HG02938 (cell line): Measurements from ENCODE around the gene MMP25.
"Not testable (repeated sequence)": the region's sequence is repeated elsewhere in the genome, so short reads cannot be mapped to it uniquely, and the experiment has no call there.

Source experiments
- ATAC-seq: cut with Tn5 transposase; IDR thresholded peaks from one replicate; pipeline ENCODE4 v1.9.1; 2021; ENCODE audit warnings: mild to moderate bottlenecking, moderate library complexity; ENCODE audit not compliant: unreplicated experiment

MMP25 gene

DNA sequence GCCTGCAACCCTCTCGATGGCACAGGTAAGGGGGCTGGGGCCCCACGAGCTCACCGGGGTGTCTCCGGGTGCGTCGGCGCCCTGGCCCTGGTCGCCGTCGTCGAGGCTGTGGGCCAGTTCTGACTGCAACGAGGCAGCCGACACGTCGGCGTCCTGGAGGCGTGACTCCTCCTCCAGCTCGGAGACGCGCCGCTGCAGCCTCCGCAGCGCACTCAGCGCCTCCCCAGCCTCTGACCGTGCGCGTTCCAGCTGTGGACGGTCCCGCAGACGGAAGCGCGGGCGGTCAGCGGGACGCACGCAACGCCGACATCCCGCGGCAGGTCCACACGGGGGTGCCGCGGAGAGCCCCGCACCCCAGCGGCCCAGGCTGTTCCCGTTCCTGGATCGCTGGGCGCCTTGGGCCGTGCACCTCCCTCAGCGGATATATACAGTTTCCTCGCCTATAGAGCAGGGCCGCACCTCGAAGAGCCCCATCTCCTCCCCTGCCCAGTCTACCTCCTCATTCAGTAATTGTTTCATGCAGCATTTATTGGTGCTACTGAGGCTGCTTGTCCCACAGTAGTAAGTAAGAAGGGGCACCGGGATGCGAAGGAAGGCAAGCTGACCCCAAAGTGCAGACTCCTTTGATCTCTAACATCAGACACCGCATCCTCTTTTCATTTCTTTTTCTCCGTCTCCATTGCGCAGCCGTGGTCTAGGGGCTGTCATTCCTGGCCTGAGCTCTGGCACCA lies 16.7 kb upstream of the MMP25 start:
- ATAC-seq: no peak

DNA sequence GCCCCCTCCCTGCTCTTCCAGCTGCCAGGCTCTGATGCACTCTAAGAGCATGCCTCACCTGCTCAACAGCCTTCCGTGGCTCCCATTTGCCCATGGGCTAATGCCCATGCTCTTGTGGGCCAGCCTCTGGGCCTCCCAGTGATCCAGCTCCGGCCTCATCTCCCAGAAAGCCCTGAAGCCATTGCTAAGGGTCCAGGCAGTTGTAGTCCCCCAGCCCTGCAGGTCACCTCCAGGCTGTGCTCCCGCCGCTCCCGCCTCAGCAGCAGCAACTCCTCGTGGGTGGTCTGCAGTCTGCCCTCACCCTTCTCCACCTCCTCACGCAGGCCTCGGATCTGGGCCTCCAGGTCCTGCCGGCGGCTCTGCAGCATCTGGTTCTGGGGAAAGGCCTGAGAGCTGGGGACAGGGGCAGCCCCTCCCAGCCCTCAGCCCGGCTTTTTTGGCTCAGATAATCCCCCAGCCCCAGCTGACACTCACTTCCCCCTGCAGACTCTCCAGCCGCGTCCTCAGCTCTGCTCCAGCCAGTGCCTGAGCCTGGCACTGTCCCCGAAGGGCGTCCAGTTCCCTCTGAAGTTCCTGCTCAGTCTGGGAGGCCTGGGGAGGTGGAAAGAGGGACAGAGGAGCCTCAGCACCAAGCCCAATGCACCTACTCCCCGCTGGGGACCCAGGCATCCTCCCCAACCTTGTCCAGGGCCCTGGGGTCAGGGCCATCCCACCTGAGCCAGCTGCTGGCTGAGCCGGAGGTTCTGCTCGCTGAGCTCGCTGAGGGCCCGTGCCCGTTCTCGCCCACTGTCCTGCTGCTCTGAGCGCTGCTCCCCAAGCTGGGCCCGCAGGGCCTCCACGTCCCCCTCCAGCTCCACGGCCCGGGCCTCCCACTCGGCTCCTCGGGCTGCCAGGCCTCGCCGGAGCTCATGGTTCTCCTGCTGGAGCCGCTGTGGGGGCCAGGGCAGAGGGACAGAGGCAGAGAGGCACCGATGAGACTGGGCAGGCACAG lies 15.8 kb upstream of the MMP25 start:
- ATAC-seq: no peak

DNA sequence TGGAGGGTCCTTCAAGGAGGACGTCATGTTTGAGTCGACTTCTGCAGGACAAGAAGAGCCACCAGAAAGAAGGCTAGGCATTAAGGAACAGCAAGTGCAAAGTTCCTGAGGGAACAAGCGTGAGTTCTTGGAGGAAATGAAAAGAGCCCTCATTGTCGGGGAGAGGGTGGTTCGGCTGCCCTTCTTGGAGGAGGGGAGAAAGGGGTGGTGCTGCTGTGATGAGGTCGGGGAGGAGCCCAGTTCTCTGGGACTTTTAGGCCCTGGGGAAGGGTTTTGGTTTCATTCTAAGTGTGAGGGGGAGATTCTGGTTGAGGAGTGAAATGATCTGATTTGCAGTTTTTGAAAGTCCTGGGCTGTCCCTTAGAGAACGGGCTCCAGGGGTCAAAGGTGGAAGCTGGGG lies 13.7 kb upstream of the MMP25 start:
- no peak for ATAC-seq

DNA sequence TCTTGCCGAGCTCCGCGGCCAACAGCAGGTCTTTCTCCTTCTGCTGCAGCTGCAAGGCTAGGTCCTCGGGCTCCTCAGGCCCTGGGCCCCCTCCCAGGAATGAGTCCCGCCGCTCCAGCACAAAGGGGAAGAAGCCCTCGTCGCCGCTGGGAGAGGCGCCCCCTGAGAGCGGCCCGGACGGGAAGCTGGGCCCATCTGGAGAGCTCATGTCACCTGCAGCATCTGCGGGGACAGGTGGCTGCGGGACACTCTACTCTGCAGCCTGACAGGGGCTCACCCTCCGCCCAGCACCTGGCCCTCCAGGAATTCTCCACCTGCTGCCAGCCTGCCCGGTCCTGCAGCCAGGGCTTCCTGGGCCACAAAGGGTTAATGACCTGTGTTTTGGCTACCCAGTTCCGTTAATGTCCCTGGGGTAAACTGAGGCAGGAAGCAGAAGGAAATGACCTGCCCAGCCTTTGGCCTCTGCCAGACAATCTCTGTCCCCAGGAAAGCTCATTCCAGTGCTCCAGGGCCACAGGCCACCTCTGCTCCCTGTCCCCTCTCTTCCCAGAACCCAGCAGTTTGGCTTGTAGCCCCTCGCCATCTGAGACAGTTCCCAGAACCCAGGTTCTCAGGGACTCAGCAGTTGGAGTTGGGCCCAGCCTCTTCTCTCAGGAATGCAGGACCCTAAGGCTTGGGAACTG lies 10.9 kb upstream of the MMP25 start:
- ATAC-seq: no peak

DNA sequence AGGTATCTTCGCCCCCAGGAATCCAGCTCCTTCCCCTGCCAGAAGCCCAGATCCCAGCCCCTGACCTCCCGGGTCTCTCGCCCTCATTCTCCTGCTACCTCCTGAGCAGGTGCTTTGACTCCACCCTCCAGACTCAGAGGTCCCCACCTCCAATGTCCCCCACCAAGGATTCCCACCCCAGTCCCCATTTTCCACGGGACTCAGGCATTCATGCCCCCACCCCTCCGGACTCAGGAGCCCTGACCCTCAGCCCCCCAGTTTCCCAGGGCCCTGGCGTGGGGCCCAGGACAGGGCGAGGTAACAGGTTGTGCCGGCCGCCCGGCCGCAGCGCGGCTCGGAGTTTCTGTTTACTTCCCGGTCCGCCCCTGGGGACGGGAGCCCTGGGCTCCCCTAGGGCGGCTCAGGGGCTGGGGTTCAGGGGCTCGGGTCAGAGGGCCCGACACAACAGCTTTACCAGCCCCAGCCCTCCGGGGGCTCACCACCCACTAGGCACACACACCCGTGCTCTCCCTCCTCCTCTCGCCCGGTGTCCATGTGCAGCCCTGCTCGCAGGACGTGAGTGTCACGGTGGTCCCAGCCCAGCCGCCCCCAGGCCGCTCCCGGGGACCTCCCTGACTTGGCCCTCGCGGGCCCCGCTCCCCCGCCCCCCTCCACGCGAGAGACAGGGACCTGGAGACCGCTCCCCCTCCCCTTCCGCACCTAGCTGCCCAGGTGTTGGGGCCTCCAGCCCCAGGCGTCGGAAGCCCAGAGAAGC lies 10.2 kb upstream of the MMP25 start:
- no peak for ATAC-seq

DNA sequence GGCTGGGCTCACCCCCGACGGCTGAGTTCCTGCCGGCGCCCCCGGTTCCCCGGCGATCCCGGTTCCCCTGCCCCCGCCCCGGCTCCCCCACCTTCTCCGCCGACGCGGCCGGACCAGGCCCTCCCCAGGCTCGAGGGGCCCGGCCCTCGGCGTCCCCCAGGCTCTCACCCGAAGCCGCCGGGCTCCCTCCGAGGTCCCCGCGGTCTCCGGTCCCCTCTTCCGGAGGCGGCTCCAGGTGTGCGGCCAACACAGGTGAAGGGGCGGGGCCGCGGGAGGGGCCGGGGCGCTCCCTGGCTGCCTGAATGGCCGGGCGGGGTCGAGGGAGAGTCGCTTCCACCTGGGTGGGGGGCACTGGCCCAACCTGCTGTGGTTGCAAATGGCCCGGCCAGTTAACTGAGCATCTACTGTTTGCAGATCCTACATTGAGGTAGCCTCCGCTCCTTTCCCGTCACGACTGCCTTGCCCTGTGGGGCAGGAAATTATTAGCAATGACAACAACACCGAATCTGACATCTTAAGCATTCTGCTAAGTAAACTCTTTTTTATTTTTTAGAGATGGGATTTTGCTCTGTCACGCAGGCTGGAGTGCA lies 9.5 kb upstream of the MMP25 start, which contains the start of gene BICDL2:
Gene BICDL2, minus strand, starts transcription at position 219 of the 590 bp plus-strand sequence. CDS start 1,448 bp downstream, outside the sequence.
- no peak for ATAC-seq

DNA sequence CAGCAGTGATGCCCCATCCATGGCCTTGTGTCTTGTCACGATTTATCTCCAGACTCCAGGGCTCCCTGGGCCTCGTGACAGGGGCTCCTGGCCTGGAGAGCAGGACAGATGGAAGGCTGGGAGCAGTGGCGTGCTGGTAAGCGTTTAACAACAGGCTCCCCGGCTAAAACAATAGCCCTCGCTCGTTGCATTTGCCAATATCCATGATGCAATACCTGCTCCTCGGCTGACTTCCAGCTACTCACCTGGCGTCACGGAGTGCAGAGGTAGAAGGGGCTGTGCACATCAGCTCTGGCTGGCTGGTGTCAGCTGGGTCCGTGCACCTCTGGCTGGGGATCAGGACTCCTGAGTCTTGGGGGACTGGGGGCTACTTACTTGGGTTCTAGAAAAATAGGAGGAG lies 8.1 kb upstream of the MMP25 start:
- ATAC-seq: no peak

DNA sequence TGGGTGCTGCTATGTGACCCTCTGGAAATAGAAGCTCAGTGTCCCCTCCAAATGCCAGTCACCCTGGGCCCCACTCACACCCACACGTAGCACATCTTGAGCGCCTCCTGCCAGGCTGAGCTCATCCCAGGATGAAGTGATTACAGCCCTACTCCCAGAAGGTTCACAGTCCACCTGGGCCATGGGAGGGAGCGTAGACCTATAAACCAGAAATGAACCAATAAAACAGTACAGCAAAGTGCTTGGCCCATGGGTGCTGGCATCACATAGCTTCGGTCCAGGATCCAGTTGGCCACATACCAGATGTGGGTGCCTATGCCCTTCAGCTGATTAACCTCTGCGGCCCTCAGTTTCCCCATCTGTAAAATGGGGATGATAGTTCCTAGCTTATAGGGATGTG lies 7.5 kb upstream of the MMP25 start:
- ATAC-seq: no peak

DNA sequence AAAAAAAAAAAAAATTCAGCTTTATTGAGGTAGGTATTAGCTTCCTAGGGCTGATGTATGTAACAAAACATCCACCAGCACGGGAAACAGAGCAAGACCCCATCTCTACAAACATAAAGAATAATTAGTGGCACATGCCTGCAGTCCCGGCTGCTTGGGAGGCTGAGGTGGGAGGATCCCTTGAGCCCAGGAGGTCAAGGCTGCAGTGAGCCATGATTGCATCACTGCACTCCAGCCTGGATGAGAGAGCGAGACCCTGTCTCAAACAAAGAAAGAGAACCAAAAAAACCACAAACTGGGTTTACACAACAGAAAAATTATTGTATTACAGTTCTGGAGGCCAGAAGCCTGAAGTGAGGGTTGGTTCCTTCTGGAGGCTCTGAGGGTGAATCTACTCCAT lies 4.0 kb upstream of the MMP25 start:
- no peak for ATAC-seq

DNA sequence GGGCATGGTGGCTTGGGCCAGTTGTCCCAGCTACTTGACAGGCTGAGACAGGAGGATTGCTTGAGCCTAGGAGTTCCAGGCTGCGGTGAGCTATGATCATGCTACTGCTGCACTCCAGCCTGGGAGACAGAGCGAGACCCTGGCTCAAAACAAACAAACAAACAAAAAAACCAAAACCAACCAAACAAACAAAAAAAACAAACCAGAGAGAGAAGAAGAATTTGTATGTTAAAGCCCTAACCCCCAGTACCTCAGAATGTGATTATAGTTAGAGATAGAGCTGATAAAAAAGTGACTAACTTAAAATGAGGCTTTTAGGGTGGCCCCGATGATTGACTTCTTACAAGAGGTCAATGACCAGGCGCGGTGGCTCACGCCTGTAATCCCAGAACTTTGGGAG lies 1.7 kb upstream of the MMP25 start:
- no peak for ATAC-seq

DNA sequence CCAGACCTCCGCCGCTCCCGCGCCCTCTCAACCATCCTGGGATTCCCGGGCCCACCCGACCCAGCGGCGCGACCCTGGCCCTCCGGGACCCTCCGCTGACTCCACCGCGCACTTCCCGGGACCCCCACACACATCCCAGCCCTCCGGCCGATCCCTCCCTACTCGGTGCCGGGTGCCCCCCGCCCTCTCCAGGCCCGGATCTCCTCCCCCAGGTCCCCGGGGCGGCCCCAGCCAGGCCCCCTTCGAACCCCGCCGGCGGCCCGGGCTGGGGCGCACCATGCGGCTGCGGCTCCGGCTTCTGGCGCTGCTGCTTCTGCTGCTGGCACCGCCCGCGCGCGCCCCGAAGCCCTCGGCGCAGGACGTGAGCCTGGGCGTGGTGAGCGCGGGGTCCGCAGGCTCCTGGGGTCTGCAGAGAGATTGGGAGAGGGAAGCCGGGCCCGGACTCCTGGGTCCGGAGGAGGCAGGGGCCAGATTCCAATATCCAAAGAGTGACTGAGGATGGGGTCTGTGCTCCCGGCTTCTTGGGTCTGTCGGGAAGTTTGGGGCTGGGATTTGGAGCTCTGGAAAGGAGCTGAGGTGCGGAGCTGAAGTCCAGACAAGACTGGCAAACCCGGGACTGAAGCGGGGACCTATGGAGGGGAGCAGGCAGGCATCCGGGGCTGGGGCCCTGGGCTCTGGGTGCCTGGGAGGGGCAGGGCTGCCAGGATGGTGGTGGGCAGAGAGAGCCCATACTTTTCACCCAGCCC lies 453 bp downstream of the MMP25 start:
- ATAC-seq: no peak

DNA sequence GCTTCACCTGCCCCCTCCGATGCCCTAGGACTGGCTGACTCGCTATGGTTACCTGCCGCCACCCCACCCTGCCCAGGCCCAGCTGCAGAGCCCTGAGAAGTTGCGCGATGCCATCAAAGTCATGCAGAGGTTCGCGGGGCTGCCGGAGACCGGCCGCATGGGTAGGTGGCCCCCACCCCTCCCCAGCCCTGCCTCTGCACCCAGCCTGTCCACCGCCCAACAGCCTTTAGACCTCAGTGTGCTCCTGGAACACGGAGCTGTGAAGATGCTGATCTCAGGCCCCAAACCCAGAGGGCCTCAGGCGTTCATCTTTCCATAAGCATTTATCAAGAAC lies 993 bp downstream of the MMP25 start:
- ATAC-seq: no peak

DNA sequence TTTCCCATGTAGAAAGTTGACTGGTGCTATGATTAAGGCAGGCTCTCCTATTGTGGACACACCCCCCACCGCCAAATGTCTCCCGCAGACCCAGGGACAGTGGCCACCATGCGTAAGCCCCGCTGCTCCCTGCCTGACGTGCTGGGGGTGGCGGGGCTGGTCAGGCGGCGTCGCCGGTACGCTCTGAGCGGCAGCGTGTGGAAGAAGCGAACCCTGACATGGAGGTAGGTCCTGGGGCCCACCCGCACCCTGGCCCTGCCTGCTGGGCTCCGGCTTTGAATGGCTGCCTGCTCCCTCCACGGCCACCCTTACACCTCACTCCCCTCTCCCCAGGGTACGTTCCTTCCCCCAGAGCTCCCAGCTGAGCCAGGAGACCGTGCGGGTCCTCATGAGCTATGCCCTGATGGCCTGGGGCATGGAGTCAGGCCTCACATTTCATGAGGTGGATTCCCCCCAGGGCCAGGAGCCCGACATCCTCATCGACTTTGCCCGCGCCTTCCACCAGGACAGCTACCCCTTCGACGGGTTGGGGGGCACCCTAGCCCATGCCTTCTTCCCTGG lies 3.6 kb downstream of the MMP25 start:
- ATAC-seq: no peak

DNA sequence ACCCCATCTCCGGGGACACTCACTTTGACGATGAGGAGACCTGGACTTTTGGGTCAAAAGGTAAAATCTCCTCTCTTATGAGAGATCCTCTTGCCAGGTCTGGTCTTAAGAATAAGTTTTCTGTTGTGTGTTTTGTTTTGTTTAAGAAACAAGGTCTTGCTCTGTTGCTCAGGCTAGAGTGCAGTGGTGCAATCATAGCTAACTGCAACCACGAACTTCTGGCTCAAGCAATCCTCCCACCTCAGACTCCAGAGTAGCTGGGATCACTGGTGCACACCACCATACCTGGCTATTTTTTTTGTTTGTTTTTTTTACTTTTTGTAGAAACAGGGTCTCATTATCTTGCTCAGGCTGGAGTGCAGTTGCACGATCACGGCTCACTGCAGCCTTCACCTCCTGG lies 4.1 kb downstream of the MMP25 start:
- ATAC-seq: no peak

DNA sequence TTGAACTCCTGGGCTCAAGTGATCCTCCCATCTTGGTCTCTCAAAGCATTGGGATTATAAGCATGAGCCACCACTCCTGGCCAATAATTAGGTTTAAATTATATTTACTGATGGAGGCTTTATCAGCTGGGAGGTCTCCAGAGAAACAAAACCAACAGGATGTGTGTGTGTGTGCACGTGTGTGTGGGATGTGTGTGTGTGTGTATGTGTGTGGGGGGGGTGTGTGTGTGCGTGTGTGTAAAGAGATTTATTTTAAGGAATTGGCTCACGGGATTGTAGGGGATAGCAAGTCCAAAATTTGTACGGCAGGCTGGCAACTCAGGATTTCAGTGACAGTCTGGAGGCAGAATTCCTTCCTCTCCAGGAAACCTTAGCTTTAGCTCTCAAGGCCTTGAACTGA lies 4.6 kb downstream of the MMP25 start:
- ATAC-seq: no peak

DNA sequence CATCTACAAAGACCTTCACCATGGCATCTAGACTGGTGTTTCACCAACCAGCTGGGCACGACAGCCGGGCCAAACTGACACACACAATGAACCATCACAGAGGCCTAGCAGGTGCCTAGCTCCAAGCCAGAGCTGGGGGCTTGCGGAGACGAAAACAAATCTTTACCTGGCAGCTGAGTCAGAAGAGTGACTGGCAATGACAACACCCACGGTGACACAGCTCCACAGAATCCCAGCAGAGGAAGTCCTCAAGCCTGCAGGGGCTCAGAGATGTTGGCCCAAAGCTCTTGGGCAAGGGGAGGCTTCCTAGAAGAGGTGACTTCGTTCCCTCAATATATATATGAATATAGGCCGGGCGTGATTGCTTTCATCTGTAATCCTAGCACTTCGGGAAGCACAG lies 5.1 kb downstream of the MMP25 start:
- ATAC-seq: no peak

DNA sequence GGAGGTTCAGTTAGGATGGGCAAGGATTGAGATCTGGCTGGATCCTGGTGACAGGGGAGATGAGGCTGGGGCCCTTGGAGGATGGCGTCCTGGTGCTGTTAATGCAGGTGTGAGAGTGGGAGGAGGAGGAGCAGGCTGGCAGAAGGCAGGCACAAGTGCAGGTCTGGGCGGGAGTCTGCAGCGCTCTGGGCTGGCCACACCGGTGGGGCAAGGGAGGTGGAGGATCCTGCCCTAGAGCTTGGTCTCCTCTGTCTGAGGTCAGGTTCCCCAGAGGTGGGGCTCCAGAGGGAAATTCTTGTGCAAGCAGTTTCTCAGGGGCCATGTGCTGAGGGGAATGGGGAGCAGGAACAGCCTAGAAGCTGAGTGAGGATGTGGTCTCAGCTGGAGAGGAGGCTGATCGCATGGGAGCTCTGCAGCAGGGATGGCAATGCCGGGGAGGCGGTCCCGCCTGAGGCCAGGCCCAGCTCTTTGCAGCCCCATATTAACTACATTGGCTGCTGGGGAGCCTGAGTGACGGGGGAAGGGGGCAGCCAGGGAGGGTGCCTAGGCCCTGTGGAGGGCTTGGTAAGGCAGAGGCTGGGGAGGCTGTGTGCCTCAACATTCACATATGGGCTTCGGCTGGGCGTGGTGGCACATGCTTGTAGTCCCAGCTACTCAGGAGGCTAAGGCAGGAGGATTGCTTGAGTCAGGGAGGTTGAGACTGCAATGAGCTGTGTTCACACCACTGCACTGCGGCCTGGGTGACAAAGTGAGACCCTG lies 6.4 kb downstream of the MMP25 start:
- not testable (repeated sequence) for ATAC-seq

DNA sequence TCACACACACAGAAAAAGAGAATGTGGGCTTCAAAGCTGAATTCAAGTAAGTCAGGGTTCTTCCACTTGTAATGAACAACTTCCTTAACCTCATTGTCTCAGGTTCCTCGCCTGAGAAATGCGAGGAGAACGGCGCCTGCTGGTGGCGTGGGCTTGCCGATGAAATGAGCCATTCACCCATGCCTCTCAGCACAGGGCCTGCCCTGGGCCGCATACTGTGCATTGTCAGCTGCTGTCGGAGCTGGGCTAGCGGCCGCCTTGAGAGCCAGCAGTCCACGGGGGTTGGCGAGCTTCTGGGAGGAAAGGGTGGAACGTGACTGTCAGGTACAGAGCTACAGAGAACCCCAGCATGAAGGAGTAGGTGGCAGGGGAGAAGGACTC lies 7.0 kb downstream of the MMP25 start:
- not testable (repeated sequence) for ATAC-seq
